Activated effector memory CD4-positive, alpha-beta T cell treated with anti-CD3 and anti-CD28 coated beads, Interleukin-2, amount 50 U/mL, for 16 hours (primary cell): ENCODE data around the gene UGT2B15.
"Not testable (repeated sequence)": the region's sequence is repeated elsewhere in the genome, so short reads cannot be mapped to it uniquely, and the experiment has no call there.

Experiments
- DNase-seq: peaks from one replicate; pipeline ENCODE4 v3.0.0-alpha.2; 2020

Gene UGT2B15

DNA sequence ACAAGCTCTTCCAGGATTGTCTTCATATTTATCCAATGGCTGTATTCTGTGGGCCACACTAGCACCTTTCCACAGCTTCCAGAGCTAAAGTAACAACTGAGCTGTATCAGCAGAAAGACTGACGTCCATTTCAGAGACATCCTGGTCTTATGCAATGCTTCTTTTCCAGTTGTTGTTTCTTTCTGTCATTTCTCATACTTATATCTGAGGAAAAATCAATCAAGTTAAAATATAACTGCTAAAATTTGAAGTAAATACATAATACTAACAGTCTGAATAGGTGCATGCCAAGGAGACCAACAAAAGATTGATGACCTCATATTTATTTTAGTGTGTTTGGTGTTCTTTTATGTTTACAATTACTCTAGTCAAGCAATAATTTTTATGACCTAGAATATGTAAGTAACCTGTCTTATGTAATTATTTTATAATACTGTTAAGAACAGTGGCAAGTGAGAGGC, at the start of gene UGT2B15:
Gene UGT2B15, minus strand, starts transcription at position 174 of the 461 bp plus-strand sequence. Its CDS starts 34 bp downstream, at position 140.
- not testable (repeated sequence) for DNase-seq

- no peak for DNase-seq
Measured at GRCh38 chr4:68719075-68719473, 48.6 kb upstream of the UGT2B15 start.

GRCh38 chr4:68718447-68719074, 48.1 kb upstream of the UGT2B15 start:
- no peak for DNase-seq

DNA sequence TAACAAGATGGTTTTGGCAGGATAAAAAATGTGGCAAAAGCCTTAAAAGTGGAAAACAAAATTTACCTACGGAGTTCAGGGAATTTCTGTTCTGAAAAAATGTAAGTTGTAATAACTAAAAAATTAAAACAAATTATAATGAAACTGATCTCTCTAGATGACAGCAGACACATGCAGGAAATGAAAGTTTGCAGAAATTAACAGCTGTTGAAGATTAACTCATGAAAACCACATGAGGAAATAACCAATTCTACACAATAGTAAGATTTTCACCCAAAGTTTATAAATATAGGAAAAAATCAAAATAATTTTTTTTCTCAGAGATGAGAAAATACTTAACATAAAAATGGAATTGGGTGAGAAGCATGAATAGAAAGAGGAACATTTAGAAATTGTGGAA, 47.5 kb upstream of the UGT2B15 start:
- DNase-seq = no peak

DNA sequence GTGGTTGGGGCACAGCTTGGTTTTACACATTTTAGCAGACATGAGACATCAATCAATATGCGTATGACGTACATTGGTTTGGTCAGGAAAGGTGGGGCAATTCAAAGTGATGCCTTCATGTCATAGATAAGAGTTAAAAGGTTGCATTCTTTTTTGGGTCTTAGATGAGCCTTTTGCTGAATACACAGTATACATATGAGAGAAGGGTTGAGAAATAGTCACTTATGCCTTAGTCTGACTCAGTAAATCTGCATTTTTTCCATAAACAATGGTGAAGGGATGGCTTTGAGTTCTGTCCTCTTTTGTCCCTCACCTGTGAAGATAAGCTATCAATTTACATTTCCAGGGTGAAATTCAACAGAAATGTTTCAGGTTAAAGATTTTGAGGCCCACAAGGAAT, 43.9 kb upstream of the UGT2B15 start:
- no peak for DNase-seq

- DNase-seq = no peak
Measured at GRCh38 chr4:68712207-68712606, 41.8 kb upstream of the UGT2B15 start.

- no peak for DNase-seq
Measured at GRCh38 chr4:68708566-68708965, 38.1 kb upstream of the UGT2B15 start.

GRCh38 chr4:68703168-68703567, 32.7 kb upstream of the UGT2B15 start:
- DNase-seq = not testable (repeated sequence)

- no peak for DNase-seq
Measured at GRCh38 chr4:68700152-68700551, 29.7 kb upstream of the UGT2B15 start.

DNA sequence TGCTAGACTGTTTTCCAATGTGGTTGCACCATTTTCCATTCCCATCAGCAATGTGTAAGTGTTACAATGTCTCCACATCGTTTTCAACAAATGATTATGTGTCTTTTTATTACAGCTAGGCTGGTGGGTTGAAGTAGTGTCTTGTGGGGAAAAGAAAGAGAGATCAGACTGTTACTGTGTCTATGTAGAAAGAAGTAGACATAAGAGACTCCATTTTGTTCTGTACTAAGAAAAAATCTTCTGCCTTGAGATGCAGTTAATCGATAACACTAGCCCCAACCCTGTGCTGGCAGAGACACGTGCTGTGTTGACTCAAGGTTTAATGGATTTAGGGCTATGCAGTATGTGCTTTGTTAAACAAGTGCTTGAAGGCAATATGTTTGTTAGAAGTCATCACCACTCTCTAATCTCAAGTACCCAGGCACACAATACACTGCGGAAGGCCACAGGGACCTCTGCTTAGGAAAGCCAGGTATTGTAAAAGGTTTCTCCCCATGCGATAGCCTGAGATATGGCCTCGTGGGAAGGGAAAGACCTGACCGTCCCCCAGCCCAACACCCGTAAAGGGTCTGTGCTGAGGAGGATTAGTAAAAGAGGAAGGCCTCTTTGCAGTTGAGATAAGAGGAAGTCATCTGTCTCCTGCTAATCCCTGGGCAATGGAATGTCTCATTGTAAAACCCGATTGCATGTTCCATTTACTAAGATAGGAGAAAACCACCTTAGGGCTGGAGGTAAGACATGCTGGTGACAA, 23.0 kb upstream of the UGT2B15 start:
- no peak for DNase-seq

DNA sequence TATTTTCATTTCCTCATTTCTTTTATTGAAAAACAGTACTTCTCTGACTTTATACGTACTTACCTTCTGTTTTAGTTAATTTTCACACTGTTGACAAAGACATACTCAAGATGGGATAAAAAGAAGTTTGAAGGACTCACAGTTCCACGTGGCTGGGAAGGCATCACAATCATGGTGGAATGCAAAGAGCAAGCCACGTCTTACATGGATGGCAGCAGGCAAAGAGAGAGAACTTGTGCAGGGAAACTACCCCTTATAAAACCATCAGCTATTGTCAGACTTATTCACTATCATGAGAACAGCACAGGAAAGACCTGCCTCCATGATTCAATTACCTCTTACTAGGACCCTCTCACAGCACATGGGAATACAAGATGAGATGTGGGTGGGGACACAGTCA, 20.7 kb upstream of the UGT2B15 start:
- no peak for DNase-seq

DNA sequence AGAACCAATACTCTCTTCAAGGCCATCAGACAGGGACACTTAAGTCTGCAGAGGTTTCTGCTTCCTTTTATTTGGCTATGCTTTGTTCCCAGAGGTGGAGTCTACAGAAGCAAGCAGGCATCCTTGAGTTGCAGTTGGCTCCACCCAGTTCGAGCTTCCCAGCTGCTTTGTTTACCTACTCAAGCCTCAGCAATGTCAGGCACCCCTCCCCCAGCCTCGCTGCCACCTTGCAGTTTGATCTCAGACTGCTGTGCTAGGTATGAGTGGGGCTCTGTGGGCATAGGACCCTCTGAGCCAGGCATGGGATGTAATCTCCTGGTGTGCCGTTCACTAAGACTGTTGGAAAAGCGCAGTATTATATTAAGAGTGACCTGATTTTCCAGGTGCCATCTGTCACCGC, 12.6 kb upstream of the UGT2B15 start:
- DNase-seq = no peak

DNA sequence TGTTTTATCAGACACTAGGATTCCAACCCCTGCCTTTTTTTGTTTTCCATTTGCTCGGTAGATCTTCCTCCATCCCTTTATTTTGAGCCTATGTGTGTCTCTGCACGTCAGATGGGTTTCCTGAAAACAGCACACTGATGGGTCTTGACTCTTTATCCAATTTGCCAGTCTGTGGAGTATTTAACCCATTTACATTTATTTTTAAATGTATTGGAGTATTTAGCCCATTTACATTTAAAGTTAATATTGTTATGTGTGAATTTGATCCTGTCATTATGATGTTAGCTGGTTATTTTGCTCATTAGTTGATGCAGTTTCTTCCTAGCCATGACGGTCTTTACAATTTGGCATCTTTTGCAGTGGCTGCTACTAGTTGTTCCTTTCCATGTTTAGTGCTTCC, 10.8 kb upstream of the UGT2B15 start:
- DNase-seq = not testable (repeated sequence)

- DNase-seq = no peak
Measured at GRCh38 chr4:68673143-68673542, 2.7 kb upstream of the UGT2B15 start.

DNA sequence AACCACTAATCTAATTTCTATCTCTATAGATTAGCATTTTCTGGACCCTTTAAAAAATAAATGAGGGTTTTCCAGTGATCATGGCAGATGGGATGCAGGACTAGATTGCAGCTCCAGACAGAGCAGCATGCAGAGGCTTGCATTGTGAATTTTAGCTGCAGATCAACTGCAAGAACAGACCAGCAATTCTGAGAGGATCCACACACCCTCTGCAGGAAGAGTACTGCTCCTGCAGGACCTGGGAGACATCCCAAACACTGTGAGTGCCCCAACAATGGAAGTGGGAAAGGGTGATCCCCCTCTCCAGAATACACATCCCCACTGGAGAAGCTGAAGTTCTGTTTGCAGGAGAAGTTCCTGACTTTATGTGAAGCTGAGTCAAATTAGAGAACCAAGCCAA, 765 bp upstream of the UGT2B15 start:
- not testable (repeated sequence) for DNase-seq

DNA sequence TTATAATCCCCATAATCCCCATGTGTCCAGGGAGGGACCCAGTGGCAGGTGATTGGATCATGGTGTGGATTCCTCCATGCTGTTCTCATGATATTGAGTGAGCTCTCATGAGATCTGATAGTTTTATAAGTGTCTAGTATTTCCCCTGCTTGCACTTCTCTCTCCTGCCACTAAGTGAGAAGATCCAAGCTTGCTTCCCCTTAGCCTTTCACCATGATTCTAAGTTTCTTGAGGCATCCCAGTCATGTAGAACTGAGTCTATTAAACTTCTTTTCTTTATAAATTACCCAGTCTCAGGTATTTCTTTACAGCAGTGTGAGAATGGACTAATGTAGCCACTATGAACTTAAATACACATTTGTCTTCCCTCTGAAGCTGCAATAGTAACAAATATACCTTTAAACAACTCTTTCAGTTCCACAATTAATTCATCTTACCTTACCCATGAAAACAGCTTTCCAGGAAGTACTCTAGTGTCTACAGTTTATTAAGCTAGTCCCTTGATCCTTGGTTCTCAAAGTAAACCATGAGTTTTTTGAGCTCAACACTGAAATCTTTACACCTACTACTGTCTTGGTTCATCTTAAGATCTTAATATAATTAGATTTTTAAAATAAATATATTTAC, 1.8 kb downstream of the UGT2B15 start:
- DNase-seq = not testable (repeated sequence)

DNA sequence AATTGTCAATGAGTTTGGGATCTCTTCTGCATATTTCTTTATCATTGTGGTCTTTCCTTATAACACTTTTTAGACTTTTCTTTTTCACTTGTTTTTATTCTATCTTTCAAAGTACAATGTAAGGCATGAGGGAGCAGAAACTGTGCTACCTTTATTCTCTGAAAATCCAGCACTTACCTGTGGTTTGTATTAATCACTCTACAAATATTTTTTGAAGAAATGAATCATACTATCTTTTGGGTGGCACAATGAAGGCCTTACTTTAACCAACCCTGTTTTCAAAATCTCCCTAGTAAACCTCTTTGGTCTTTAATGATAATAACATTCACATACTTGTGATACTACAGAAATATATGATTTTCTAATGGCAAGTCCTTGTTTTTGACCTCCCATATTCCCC, 2.9 kb downstream of the UGT2B15 start:
- not testable (repeated sequence) for DNase-seq

- DNase-seq = not testable (repeated sequence)
Measured at GRCh38 chr4:68664721-68665120, 5.7 kb downstream of the UGT2B15 start.

GRCh38 chr4:68662836-68663574, 7.4 kb downstream of the UGT2B15 start:
- not testable (repeated sequence) for DNase-seq

GRCh38 chr4:68658672-68659071, 11.8 kb downstream of the UGT2B15 start:
- no peak for DNase-seq

DNA sequence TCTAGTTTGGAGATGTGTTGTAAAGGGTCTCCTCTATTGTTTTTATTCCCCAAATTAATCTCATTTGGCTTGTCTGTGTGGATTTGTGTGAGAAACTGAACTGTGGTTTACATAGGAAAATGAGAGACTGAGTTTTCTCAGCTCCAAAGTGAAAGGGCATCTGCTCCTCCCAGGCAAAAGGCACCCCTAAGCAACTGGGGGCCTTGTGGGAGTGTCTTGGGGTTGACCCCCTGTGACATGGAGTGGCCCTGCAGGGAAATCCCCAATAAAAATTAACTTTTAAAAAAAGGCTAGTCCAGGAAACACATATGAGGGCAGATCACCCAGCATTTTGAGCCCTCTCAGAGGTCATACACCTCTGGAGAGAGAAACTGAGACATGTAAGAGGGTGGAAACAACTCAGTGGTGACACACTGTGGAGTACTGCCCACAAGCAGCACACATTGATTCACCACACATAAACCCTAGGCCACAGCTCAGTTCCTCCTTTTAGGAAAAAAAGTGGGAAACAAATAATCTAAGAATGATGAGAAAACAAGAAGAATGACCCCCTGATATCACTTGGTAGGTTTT, 13.3 kb downstream of the UGT2B15 start:
- DNase-seq = not testable (repeated sequence)

DNA sequence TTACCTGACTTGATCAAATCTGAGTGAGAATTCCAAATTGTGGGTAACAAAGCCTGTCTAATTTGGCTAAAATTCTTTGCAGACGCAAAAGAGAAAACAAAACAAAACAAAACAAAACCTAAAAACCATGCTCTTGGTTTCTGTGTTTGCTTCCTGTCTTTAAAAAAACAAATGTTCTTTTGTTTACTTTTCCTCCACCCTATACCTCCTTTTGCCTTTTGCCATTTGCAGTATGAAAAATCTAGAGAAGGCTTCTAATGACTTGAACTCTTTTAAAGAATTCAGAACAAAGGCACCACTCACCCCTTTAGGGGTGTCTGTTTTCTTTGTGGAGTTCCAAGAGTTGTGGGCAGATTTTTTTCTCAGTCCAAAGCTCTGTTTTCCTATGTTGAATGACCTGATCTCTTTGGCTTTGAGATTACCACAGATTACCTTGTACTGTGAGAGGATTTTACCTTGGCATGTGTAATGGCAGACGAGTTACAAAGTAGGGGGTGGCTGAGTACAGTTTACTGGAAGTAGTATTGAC, 13.9 kb downstream of the UGT2B15 start:
- DNase-seq = not testable (repeated sequence)
